T-cell (primary cell): ENCODE data around the gene POM121C. TPM values are rescaled to one million over a fixed set of nuclear protein-coding genes. Genes with fewer than 3 reads are reported as not detected.
"Not testable (repeated sequence)": the region's sequence is repeated elsewhere in the genome, so short reads cannot be mapped to it uniquely, and the experiment has no call there.

Experiments
- ATAC-seq, 4 experiments: fragments of 200-7000 bp in 3 of 4; fragments of 150-1000 bp in 1 of 4; cut with Tn5 transposase; replicated peaks in 1 of 4; 1 replicate in 3 of 4; 2 replicates in 1 of 4; pipeline ENCODE4 v1.10.0; 2021; ENCODE audit warnings: moderate library complexity in 3 of 4, mild to moderate bottlenecking in 2 of 4, moderate number of reproducible peaks in 1 of 4
- CTCF ChIA-PET, 2 donors: fragments of 300-600 bp; sonication (Branson Sonifier 250); formaldehyde crosslinking; loops; one replicate each; lab custom pipeline; 2022; ENCODE audit warnings: antibody characterized with exemption in 2 of 2; lab: Charles Lee
- POLR2A ChIA-PET, 2 donors: fragments of 300-600 bp; sonication (Branson Sonifier 250); formaldehyde crosslinking; loops; one replicate each; lab custom pipeline; 2022; ENCODE audit warnings: antibody characterized with exemption in 2 of 2; lab: Charles Lee
- DNase-seq, 35 experiments: peaks; one replicate each; pipeline versions ENCODE4 v3.0.0 to v3.0.0-alpha.2; 2013 to 2023
- H3K27ac ChIP-seq: one replicate; pipeline ENCODE4 v1.5.1; 2013; ENCODE audit warnings: low read length
- H3K27me3 ChIP-seq, 2 experiments: replicated peaks in 1 of 2; 1 replicate in 1 of 2; 2 replicates in 1 of 2; pipeline versions ENCODE4 v1.6.1 to v1.7.0; 2013; ENCODE audit warnings: low read length in 1 of 2, mixed read lengths in 1 of 2; ENCODE audit not compliant: control insufficient read depth in 2 of 2, insufficient read depth in 2 of 2; ENCODE audit errors: extremely low read depth in 1 of 2
- H3K36me3 ChIP-seq, 2 donors: 1 replicate in 1 of 2; 2 replicates in 1 of 2; pipeline versions ENCODE4 v1.6.1 to v1.7.0; 2013; ENCODE audit warnings: low read length in 1 of 2; ENCODE audit not compliant: control insufficient read depth in 2 of 2, insufficient read depth in 1 of 2; ENCODE audit errors: extremely low read depth in 1 of 2
- H3K4me1 ChIP-seq, 2 experiments: 1 replicate in 1 of 2; 2 replicates in 1 of 2; pipeline versions ENCODE4 v1.6.1 to v1.7.0; 2013; ENCODE audit warnings: low read length in 2 of 2, mixed read lengths in 1 of 2; ENCODE audit not compliant: insufficient read depth in 2 of 2, control insufficient read depth in 1 of 2; ENCODE audit errors: extremely low read depth in 1 of 2
- H3K4me3 ChIP-seq, 2 donors: 1 replicate in 1 of 2; 2 replicates in 1 of 2; pipeline versions ENCODE4 v1.5.1 to v1.7.0; 2013; ENCODE audit warnings: mild to moderate bottlenecking in 2 of 2, low read length in 1 of 2, moderate library complexity in 1 of 2; ENCODE audit not compliant: control insufficient read depth in 1 of 2; ENCODE audit errors: extremely low read depth in 1 of 2
- H3K9me3 ChIP-seq: 2 replicates; pipeline ENCODE4 v1.7.0; 2013
- H3K27ac Mint-ChIP-seq, 2 donors: one replicate each; pipeline ENCODE4 v1.8.0; 2020 to 2021; ENCODE audit warnings: mild to moderate bottlenecking in 2 of 2, mixed read lengths in 2 of 2
- H3K27me3 Mint-ChIP-seq, 2 donors: one replicate each; pipeline ENCODE4 v1.8.0; 2021 to 2022; ENCODE audit warnings: mixed read lengths in 2 of 2
- H3K36me3 Mint-ChIP-seq: one replicate; pipeline ENCODE4 v1.8.0; 2021; ENCODE audit warnings: mixed read lengths
- H3K4me1 Mint-ChIP-seq, 3 donors: one replicate each; pipeline ENCODE4 v1.8.0; 2020 to 2022; ENCODE audit warnings: mixed read lengths in 3 of 3, mild to moderate bottlenecking in 1 of 3
- H3K4me3 Mint-ChIP-seq, 3 donors: one replicate each; pipeline ENCODE4 v1.8.0; 2020 to 2022; ENCODE audit warnings: mild to moderate bottlenecking in 3 of 3, mixed read lengths in 3 of 3, moderate library complexity in 3 of 3
- H3K9me3 Mint-ChIP-seq, 3 donors: one replicate each; pipeline ENCODE4 v1.8.0; 2020 to 2022; ENCODE audit warnings: mixed read lengths in 3 of 3
- WGBS: methylation state at CpG from one replicate; pipeline ENCODE4 v1.1.5; 2013; ENCODE audit warnings: missing lambda C conversion rate; ENCODE audit not compliant: insufficient coverage; 5-methylcytosine and 5-hydroxymethylcytosine counted together
- total RNA-seq, 35 experiments: library from RNA in 6 of 35; stranded (reverse) in 6 of 35; fragments of 120-200 nt in 1 of 35; gene quantifications; one replicate each; pipeline versions ENCODE4 v1.2.1 to v1.2.4 and lab custom pipeline; 2013 to 2026

POM121C gene
- total RNA-seq, 5 donors from 2014 or later (not counting 1 experiment from before 2014, with no cell fraction given) = 76.9 to 113 (median 86.1) TPM

GRCh38 chr7:75367313-75367712 is 118.8 kb downstream of the POM121C start:
- H3K4me3 Mint-ChIP-seq, H3K27me3 ChIP-seq, H3K27ac ChIP-seq, H3K4me1 ChIP-seq, H3K9me3 ChIP-seq, CTCF ChIA-PET, H3K4me1 Mint-ChIP-seq, H3K36me3 ChIP-seq, H3K9me3 Mint-ChIP-seq, H3K36me3 Mint-ChIP-seq, POLR2A ChIA-PET, DNase-seq, ATAC-seq, H3K27me3 Mint-ChIP-seq, H3K27ac Mint-ChIP-seq, H3K4me3 ChIP-seq: not testable (repeated sequence)
- WGBS = no CpG with 5 or more reads among the region's 9 CpGs

Other genes with a start within 250 kb of the POM121C start
- gene TRIM73, start 90.7 kb downstream of the POM121C start, total RNA-seq = 10 to 100 TPM; 20.7 to 45.0 (median 30.1) TPM
- gene SPDYE5, start 6.0 kb upstream of the POM121C start, total RNA-seq = under 1 TPM in 2 of 5 donors, not detected in 3; 0.23 to 0.30 TPM